ENCODE results near the gene BCL7A. TPM values are rescaled to one million over a fixed set of nuclear protein-coding genes. Genes with fewer than 3 reads are reported as not detected.

Gene BCL7A
- total and polyA plus RNA-seq, 2 of the 8 experiments (the other 6 are each of a cell fraction or from before 2014, with no cell fraction given): 11.9 to 12.7 TPM

DNA sequence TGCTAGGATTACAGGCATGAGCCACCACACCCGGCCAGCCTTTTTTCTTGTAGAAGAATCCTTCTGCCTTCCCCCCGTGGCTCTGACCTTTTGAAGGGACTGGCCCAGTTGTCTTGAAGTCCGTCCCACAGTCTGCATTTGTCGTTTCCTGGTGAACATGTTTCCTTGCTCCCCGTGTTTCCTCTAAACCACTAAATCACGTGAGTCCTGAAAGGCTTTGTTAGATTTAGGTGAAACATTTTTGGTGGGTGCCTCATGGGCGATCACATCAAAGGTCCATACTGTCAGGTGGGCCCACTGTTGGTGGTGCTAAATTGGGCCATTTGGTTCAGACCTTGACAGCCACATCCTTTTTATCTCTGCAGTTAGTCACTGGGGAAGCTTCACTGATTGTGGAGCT lies 83.2 kb downstream of the BCL7A start (continued):
- TF ChIP-seq CHD7 (IDR thresholded peaks at IDR 0.05; ENCODE audit: insufficient replicate concordance, low read length): no peak
- TF ChIP-seq JUN (IDR thresholded peaks at IDR 0.05; ENCODE audit: low read depth, low read length): no peak
- TF ChIP-seq MAFK (IDR thresholded peaks at IDR 0.05; ENCODE audit: low read depth, low read length): no peak
